HL-60 (cell line): ENCODE measurements around the gene SRPX2.
"Not testable (repeated sequence)": the region's sequence is repeated elsewhere in the genome, so short reads cannot be mapped to it uniquely, and the experiment has no call there.

Experiments used
- GABPA ChIP-seq: IDR thresholded peaks from 2 replicates; pipeline ENCODE4 v1.6.1; 2012; ENCODE audit warnings: low read depth
- POLR2AphosphoS5 ChIP-seq: IDR thresholded peaks from 2 replicates; pipeline ENCODE4 v1.6.1; 2012; ENCODE audit warnings: low read depth
- SPI1 ChIP-seq: IDR thresholded peaks from 2 replicates; pipeline ENCODE4 v1.6.1; 2012; ENCODE audit warnings: low read depth, mild to moderate bottlenecking, borderline replicate concordance
- TF ChIP-seq, protein P1 (sequence below): IDR thresholded peaks from 2 replicates; pipeline ENCODE4 v1.6.1; 2012; ENCODE audit warnings: low read depth; ENCODE audit not compliant: insufficient replicate concordance
- TF ChIP-seq, protein P2 (sequence below): IDR thresholded peaks from one replicate; pipeline ENCODE4 v1.5.1; 2011; ENCODE audit warnings: low read length, control low read depth, inconsistent platforms; ENCODE audit not compliant: insufficient read depth

GRCh38 chrX:100724006-100724405, 80.0 kb downstream of the SRPX2 start:
- TF ChIP-seq, protein P1, sequence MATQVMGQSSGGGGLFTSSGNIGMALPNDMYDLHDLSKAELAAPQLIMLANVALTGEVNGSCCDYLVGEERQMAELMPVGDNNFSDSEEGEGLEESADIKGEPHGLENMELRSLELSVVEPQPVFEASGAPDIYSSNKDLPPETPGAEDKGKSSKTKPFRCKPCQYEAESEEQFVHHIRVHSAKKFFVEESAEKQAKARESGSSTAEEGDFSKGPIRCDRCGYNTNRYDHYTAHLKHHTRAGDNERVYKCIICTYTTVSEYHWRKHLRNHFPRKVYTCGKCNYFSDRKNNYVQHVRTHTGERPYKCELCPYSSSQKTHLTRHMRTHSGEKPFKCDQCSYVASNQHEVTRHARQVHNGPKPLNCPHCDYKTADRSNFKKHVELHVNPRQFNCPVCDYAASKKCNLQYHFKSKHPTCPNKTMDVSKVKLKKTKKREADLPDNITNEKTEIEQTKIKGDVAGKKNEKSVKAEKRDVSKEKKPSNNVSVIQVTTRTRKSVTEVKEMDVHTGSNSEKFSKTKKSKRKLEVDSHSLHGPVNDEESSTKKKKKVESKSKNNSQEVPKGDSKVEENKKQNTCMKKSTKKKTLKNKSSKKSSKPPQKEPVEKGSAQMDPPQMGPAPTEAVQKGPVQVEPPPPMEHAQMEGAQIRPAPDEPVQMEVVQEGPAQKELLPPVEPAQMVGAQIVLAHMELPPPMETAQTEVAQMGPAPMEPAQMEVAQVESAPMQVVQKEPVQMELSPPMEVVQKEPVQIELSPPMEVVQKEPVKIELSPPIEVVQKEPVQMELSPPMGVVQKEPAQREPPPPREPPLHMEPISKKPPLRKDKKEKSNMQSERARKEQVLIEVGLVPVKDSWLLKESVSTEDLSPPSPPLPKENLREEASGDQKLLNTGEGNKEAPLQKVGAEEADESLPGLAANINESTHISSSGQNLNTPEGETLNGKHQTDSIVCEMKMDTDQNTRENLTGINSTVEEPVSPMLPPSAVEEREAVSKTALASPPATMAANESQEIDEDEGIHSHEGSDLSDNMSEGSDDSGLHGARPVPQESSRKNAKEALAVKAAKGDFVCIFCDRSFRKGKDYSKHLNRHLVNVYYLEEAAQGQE, result not testable (repeated sequence)
- TF ChIP-seq, protein P2, sequence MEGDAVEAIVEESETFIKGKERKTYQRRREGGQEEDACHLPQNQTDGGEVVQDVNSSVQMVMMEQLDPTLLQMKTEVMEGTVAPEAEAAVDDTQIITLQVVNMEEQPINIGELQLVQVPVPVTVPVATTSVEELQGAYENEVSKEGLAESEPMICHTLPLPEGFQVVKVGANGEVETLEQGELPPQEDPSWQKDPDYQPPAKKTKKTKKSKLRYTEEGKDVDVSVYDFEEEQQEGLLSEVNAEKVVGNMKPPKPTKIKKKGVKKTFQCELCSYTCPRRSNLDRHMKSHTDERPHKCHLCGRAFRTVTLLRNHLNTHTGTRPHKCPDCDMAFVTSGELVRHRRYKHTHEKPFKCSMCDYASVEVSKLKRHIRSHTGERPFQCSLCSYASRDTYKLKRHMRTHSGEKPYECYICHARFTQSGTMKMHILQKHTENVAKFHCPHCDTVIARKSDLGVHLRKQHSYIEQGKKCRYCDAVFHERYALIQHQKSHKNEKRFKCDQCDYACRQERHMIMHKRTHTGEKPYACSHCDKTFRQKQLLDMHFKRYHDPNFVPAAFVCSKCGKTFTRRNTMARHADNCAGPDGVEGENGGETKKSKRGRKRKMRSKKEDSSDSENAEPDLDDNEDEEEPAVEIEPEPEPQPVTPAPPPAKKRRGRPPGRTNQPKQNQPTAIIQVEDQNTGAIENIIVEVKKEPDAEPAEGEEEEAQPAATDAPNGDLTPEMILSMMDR, result not testable (repeated sequence)
- not testable (repeated sequence) for TF ChIP-seq GABPA, POLR2AphosphoS5, SPI1
